Measurements from ENCODE around the gene AKR1D1.
"Not testable (repeated sequence)": the region's sequence is repeated elsewhere in the genome, so short reads cannot be mapped to it uniquely, and the experiment has no call there.

Gene AKR1D1

GRCh38 chr7:138081868-138082267, 5.6 kb downstream of the AKR1D1 start:
- no peak for TF ChIP-seq CTCF (IDR thresholded peaks at IDR 0.05; ENCODE audit: low read depth, low read length, missing control alignments)
- H3K4me3 ChIP-seq (ENCODE audit: low read depth, low read length) = no peak overlapping the region
- no peak for DNase-seq (ENCODE audit: low read depth)

GRCh38 chr7:138083859-138084258, 7.6 kb downstream of the AKR1D1 start:
- TF ChIP-seq CTCF (IDR thresholded peaks at IDR 0.05; ENCODE audit: low read depth, low read length, missing control alignments) = no peak
- DNase-seq (ENCODE audit: low read depth) = no peak
- H3K4me3 ChIP-seq (ENCODE audit: low read depth, low read length) = no peak overlapping the region

GRCh38 chr7:138086563-138087270, 10.5 kb downstream of the AKR1D1 start:
- no peak overlapping the region for H3K4me3 ChIP-seq (ENCODE audit: low read depth, low read length)
- TF ChIP-seq CTCF (IDR thresholded peaks at IDR 0.05; ENCODE audit: low read depth, low read length, missing control alignments) = no peak
- no peak for DNase-seq (ENCODE audit: low read depth)

- no peak for TF ChIP-seq CTCF (IDR thresholded peaks at IDR 0.05; ENCODE audit: low read depth, low read length, missing control alignments)
- no peak for DNase-seq (ENCODE audit: low read depth)
- H3K4me3 ChIP-seq (ENCODE audit: low read depth, low read length) = no peak overlapping the region
Measured at GRCh38 chr7:138089080-138089901, 13.0 kb downstream of the AKR1D1 start.

- no peak for TF ChIP-seq CTCF (IDR thresholded peaks at IDR 0.05; ENCODE audit: low read depth, low read length, missing control alignments)
- H3K4me3 ChIP-seq (ENCODE audit: low read depth, low read length) = no peak overlapping the region
- no peak for DNase-seq (ENCODE audit: low read depth)
Measured at GRCh38 chr7:138091032-138091431, 14.8 kb downstream of the AKR1D1 start.

- not testable (repeated sequence) for H3K4me3 ChIP-seq (ENCODE audit: low read depth, low read length); DNase-seq (ENCODE audit: low read depth)
Measured at GRCh38 chr7:138091840-138092239, 15.6 kb downstream of the AKR1D1 start.

GRCh38 chr7:138092486-138093028, 16.3 kb downstream of the AKR1D1 start:
- TF ChIP-seq CTCF (IDR thresholded peaks at IDR 0.05; ENCODE audit: low read depth, low read length, missing control alignments) = no peak
- H3K4me3 ChIP-seq (ENCODE audit: low read depth, low read length) = no peak overlapping the region
- DNase-seq (ENCODE audit: low read depth) = no peak
